Cardiac fibroblast (primary cell): Measurements from ENCODE around the gene TRIP13.

Experiments used
- DNase-seq, 2 donors: peaks; one replicate each; pipeline versions ENCODE4 v3.0.0 to v3.0.0-alpha.2; 2010; ENCODE audit warnings: low read depth in 2 of 2
- H3K4me3 ChIP-seq, 2 donors: replicated peaks in 1 of 2; 1 replicate in 1 of 2; 2 replicates in 1 of 2; pipeline ENCODE4 v1.5.1; 2011; ENCODE audit warnings: low read depth in 2 of 2, low read length in 2 of 2, mild to moderate bottlenecking in 2 of 2, moderate library complexity in 1 of 2
- CTCF ChIP-seq: IDR thresholded peaks from one replicate; pipeline ENCODE4 v1.5.1; 2011; ENCODE audit warnings: low read depth, mild to moderate bottlenecking, low read length, inconsistent platforms

The TRIP13 gene

GRCh38 chr5:859798-860296 lies 32.8 kb upstream of the TRIP13 start:
- no peak overlapping the region for H3K4me3 ChIP-seq
- no peak for TF ChIP-seq CTCF
- no peak for DNase-seq

- TF ChIP-seq CTCF: no peak
- no peak overlapping the region for H3K4me3 ChIP-seq
- no peak for DNase-seq
Measured at GRCh38 chr5:860506-861150, 32.1 kb upstream of the TRIP13 start.

- no peak for DNase-seq
- TF ChIP-seq CTCF: no peak
- H3K4me3 ChIP-seq: no peak overlapping the region
Measured at GRCh38 chr5:861442-862366, 31.0 kb upstream of the TRIP13 start.

- DNase-seq: peak in 1 of 2 donors; percentile 23
- no peak for TF ChIP-seq CTCF
- H3K4me3 ChIP-seq: no peak overlapping the region
Measured at GRCh38 chr5:862367-863243, 30.1 kb upstream of the TRIP13 start.

- no peak for DNase-seq
- TF ChIP-seq CTCF: no peak
- H3K4me3 ChIP-seq: no peak overlapping the region
Measured at GRCh38 chr5:863244-863805, 29.4 kb upstream of the TRIP13 start.
